OCI-M1 (cell line): Measurements from ENCODE around the gene PTPRR.

Experiments used
- DNase-seq: peaks from one replicate; lab custom pipeline; 2025; lab: John Stamatoyannopoulos, UW

PTPRR gene

GRCh38 chr12:70796989-70797388 is 123.5 kb downstream of the PTPRR start:
- no peak for DNase-seq

DNA sequence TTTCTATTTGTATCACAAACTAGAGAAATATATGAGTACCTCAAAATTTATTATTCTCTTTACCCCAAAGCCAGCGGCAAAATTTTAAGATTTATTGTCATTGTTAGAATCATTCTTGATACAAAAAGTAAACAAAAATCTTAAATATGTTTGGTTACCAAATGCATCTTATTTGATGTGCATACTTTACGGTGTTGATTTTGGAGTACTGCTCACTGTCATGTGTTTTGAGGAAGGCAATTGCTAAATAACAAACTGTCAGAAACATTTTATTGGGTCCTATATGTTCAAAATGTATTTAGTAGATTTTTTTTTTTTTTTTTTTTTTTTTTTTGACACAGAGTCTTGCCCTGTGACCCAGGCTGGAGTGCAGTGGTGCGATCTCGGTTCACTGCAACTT is 124.9 kb downstream of the PTPRR start:
- no peak for DNase-seq

DNA sequence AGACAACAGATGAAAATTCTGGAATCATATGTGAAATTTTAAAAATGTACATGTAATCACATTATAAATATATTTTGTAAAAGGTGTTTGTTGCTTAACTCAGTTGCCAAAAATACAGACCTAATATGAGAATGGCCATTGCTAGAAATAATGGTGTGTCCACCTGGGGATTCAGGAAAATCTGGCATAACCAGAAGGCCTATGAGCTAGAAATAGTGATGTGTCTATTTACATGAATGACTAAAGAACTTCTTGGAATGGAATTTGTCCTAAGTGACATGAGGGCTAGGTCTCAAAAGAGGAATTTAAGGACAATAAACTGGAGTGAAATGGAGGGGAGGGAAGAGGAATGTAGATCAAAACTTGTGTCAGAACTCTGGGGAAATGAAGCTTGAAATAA is 126.4 kb downstream of the PTPRR start:
- no peak for DNase-seq

DNA sequence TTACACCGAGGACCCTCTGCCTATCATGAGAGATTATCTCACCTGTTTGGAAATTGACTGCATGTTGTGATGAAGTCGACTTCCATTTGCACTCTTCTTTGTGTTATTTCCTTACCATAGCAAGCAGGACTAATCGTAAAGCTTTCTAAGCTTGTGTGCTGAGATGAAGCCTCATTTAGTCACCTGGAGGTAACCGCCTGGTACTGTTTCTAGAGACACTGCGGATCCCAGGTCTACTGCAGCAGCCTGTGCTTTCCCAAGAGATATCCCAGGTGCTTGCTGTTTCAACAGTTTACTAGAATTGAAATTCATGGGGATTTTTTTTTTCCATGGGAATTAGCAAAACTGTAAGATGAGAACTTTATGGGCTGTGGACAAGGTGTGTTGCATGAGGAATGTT is 131.8 kb downstream of the PTPRR start:
- no peak for DNase-seq

DNA sequence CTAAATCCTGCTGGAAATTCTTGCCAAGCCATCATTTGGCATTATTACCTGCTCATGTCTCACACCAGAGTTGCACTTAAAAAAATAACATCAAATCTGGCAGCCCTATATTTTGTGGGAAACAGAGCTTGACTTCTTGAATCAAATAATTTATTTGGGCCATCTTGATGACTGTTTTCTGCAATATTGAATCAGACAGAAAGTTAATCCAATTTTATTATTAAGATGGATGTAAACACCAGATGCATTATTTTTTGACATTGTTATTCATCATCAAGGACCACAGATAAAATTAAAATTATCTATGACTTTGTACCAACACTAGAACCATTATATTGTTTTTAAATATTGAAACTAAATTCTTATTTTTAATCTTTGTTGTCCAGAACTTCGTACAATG is 132.9 kb downstream of the PTPRR start:
- DNase-seq: no peak

DNA sequence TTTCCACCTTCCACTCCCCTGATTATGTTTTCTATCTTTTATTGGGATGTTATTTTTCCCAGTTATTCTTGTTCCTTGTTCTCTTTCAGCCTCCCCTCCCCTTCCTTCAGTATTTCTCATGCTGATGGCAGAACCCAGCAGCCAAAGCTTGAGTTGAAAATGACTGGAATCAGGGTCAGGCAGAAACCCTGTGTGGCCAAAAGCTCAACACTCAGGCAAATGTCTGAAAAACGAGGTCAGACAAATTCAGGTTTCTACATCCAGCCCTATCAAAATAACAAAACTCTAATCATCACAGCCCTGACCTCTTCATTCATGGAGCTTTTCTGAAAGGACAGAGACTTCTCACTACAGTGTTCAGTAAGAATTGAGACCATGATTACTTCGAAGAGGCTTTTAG is 134.6 kb downstream of the PTPRR start:
- DNase-seq: no peak

- DNase-seq: no peak
Measured at GRCh38 chr12:70784042-70784668, 136.4 kb downstream of the PTPRR start.

DNA sequence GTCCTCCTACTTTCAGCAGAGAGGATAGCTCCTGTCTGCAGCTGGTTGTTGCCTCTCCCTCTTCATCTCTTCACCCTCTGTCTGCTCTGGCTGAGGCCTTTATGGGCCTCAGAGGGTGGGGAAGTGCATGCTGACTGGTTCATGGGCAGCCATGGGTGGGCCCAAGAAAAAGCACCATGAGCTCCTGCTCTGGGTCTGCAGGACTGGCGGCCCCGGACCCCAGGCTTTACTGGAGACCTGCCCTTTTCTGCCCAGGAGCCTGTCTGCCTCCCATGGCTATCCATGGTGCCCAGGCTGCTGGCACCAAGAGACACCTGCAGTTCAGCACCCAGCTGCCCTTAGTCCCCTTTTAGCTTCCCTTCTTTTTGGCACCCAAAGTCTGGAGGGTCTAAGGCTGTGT is 137.1 kb downstream of the PTPRR start:
- no peak for DNase-seq

DNA sequence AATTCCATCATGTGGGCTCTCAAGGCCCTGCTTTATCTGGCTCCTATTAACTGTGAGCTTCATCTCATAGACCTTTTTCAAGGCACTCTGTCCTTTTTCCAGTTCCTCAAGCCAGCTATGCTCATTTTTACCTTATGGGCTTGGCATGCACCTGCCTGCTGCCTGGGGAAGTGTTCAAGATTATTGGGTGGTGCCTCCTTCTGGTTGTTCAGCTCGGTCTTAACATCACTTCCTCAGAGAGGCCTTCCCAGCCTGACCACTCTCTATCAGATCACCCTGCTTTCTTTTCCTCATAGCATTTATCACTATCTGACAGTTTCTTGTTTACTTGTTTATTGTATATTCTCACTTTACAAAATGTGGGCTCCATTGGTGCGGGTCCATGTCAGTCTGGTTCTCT is 141.3 kb downstream of the PTPRR start:
- no peak for DNase-seq

- DNase-seq: no peak
Measured at GRCh38 chr12:70774055-70774454, 146.5 kb downstream of the PTPRR start.

DNA sequence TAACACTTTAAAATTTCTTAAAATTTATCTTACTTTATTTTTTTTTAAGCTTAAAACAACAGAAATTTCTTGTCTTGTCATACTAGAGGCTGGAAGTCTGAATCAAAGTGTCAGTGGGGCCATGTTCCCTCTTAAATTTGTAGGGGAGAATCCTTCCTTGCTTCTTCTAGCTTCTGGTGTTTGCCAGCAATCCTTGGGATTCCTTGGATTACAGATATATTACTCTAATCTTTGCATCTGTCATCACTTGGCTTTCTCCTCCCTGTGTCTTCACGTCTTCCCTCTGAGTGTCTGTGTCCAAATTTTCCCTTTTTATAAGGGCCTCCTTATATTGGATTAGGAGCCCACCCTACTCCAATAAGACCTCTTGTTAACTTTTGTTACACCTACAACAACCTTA is 147.7 kb downstream of the PTPRR start:
- no peak for DNase-seq

DNA sequence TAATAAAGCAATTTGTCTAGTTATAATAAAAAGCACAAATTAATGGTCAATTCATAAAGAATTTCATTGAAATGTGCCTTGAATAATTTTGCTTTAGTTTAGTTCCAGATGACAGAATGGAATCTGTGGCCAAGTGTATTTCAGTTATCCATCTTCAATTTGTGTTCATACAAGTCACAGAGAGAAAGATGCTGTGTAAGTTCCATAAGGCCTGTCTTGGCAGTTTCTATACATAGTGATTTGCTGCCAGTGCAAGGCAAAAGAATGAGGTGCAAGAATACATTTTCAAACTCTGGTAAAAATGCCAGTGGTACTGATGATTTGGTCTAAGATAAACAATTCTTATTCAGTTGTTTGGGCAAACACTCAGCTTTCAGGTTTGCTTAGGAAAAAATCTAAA is 149.0 kb downstream of the PTPRR start:
- DNase-seq: no peak

DNA sequence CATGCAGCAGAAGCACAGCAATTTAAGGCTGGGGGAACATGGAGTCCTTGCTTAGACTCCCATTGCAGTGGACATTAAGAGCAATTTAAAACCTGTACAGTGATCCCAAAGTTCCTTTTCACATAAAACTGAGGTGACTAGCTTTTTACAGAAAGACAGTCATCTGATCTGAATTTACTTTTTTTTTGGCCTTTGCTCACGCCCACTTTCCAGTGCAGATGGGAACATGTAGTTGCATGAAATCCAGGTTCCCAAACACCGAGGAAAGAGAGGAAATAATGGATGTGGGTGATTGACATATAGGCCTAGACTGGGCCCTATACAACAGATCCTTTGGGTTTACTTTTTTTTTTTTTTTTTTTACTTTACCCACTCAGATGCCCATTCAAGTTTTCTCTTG is 156.9 kb downstream of the PTPRR start:
- DNase-seq: no peak

DNA sequence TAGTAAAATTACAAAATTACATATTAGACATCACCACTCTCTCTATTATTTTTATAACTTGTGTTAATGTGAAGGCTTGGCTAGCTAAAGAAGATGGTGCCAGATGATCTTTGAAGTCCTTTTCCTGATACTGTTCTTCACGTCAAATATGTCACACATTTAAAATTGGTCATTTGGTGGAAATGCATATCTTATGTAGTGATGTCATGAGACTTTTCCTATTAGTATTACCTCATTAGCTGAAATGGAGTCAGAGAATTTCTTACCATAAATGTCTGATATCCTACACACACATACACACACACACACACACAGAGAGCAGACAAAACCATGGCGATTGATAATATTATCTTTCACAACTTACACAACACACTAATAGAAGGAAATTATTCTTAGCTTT is 158.5 kb downstream of the PTPRR start:
- DNase-seq: no peak

DNA sequence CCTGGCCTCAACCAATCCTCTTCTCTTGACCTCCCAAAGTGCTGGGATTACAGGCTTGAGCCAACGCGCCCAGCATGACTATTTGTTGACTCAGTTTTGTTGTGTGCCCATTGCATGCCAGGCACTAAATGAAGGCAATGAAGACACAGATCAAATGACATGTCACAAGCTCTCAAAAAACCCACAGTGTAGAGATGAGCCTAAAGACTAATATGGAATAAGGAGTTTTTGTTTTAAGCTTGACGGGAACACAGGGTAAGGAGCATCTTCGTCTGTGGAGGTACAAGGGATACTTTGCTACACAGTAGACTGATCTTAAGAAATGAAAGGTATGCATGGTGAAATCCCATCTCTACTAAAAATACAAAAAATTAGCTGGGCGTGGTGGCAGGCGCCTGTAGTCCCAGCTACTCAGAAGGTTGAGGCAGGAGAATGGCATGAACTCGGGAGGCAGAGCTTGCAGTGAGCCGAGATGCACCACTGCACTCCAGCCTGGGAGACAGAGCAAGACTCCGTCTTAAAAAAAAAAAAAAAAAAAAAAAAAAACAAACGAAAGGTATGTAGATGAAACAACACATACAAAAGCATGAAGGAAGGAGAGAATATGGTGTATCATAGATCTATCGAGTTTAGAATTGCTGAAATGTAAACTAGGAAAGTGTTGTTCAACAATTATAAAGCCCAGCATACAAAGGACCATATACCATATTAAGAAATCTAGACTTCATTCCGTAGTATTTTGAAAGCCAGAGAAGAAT is 161.2 kb downstream of the PTPRR start:
- DNase-seq: no peak

DNA sequence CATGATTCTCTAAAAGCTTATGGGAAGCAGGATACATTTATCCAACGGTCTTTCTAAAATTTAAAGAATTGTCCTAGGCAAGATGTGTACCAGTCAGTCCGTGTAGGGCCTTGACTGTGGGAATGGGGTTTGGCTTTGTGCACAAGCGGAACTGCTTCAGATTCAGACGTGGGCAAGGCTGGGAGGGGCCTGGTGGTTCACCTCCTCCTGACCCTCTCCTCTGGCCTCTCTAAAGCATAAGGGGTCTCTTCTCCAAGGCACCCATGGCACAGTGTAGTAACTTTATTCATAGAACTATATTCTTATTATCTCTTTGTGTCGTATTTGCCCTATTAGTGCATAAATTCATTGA is 162.1 kb downstream of the PTPRR start:
- no peak for DNase-seq

DNA sequence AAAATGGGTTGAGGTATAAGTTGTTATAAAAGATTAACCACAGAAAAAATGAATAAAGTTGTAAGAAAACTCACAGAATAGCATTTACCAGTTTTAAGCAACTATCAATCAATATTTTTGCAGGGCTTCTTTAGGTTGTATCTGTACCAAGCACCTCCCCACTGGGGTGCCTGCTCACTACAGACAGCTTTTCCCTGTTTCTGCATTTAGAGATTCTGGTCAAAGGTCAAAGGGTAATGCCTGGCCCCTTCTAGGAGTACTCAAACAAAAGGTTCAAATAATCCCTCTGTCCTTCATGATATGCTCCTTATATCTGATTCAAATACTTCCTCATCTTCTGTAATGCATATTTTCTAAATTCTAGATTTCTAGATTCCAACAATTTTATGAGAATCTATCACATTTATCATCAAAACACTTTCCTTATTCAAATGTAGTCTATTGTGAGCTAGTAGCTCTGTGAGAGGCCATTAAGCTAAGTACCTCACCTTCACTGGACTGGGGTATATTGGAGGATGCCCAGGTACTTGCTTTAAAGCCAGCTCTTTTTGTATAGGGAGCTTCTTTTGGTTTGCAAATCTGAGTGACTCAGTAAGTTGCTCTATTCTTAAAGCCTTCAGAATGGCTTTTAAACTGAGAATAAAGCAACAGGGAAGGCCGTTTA is 162.6 kb downstream of the PTPRR start:
- DNase-seq: no peak

- DNase-seq: peak; percentile 38
Measured at GRCh38 chr12:70756791-70757190, 163.7 kb downstream of the PTPRR start.

DNA sequence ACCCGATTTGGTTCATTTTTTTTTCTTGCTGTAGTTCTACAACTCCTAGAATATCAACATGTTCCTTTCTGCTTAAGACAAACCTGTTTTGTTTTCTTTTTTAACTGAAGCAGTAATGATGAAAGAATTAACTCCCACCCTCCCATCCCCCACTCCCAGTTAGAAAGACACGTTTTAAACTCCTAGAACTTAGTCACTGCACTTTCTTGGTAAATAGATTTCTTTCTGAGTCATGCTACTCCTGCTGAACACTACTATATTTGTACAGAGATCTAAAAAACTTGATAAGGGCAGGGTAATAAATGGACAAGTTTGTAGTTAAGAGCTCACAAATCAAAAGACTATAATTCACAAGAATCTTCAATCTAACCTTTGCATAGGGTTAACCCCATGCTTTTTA is 164.4 kb downstream of the PTPRR start:
- DNase-seq: peak; percentile 86

GRCh38 chr12:70754330-70754741 is 166.2 kb downstream of the PTPRR start:
- peak; percentile 73 for DNase-seq

DNA sequence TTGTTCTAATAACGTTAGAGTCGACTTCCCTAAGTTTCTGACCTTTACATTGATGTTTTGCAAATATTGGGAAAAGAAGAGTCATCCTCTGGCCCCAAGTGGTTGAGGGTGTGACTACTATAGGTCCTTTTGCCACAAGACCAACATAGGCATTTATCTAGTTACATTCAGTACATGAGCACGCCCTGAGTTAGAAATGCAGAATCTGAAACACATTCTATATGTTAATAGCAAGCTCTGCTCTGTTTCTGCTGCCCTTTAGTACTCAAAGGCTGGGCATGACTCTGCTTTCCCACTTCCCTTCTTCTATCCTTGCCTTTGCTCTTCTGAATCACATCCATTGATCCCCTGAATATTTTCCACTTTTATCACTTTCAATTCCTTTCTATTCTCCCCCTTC is 168.2 kb downstream of the PTPRR start:
- DNase-seq: peak; percentile 20

DNA sequence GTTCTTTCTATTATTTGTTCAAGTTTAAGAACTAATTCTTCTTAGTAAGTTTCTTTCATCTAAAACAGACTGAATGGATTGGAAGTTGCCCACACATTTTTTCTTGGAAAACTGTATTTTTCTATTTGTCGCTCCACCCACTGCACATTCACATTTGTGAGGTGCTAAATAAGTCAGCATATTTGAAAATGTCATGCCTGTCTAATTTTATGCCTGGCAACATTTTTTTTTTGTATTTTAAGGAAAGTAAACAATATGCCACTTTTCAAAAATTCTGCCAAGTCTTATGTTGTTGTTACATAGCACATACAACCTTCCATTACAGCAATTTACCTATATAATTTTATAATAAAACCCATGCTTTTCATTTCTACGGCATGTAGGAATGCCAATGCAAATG is 170.6 kb downstream of the PTPRR start:
- no peak for DNase-seq

GRCh38 chr12:70748809-70749208 is 171.7 kb downstream of the PTPRR start:
- DNase-seq: no peak
